ENCODE results near the gene CHRFAM7A.
A peak's percentile ranks its signal among the peaks of the same experiment; 100 is the strongest.
"Not testable (repeated sequence)": the region's sequence is repeated elsewhere in the genome, so short reads cannot be mapped to it uniquely, and the experiment has no call there.

CHRFAM7A gene

GRCh38 chr15:30334152-30334551 is 59.2 kb downstream of the CHRFAM7A start:
- not testable (repeated sequence) for H2AFZ ChIP-seq (ENCODE audit: low read depth, low read length); H3K27me3 ChIP-seq (ENCODE audit: control insufficient read depth in 1 of 2, insufficient read depth in 1 of 2, low read length in 2 of 2); H2BK120ac ChIP-seq (ENCODE audit: low read depth, low read length); H3K4me3 ChIP-seq (ENCODE audit: insufficient read depth in 1 of 2, low read depth in 1 of 2, low read length in 2 of 2); H4K91ac ChIP-seq (ENCODE audit: low read length); H3K14ac ChIP-seq (ENCODE audit: low read length in 2 of 2); H3K9ac ChIP-seq (ENCODE audit: low read length); H2AK5ac ChIP-seq (ENCODE audit: low read length, severe bottlenecking); H3K36me3 ChIP-seq (ENCODE audit: control insufficient read depth in 1 of 2, insufficient read depth in 2 of 2, low read depth in 1 of 2, low read length in 2 of 2); H3K4ac ChIP-seq (ENCODE audit: low read depth in 1 of 2, low read length in 2 of 2); H2BK12ac ChIP-seq (ENCODE audit: low read length in 2 of 2); H4K8ac ChIP-seq (ENCODE audit: low read length); H2BK15ac ChIP-seq (ENCODE audit: low read depth, poor library complexity, severe bottlenecking); H3K4me1 ChIP-seq (ENCODE audit: control insufficient read depth, insufficient read depth, low read depth, low read length); H3K4me2 ChIP-seq (ENCODE audit: low read length, poor library complexity, severe bottlenecking); H2BK5ac ChIP-seq (ENCODE audit: low read depth, low read length, poor library complexity, severe bottlenecking); H3K79me1 ChIP-seq (replicated peaks; ENCODE audit: low read length, poor library complexity, severe bottlenecking); DNase-seq; H3K9me3 ChIP-seq (ENCODE audit: control insufficient read depth, low read length); H3K23ac ChIP-seq (ENCODE audit: low read length in 2 of 2); H3K27ac ChIP-seq (ENCODE audit: low read length, poor library complexity, severe bottlenecking); H3K18ac ChIP-seq (ENCODE audit: low read depth in 1 of 2, low read length in 2 of 2)
- no CpG with 5 or more reads among the region's 5 CpGs for WGBS

GRCh38 chr15:30326145-30326544 is 67.2 kb downstream of the CHRFAM7A start:
- not testable (repeated sequence) for H3K9ac ChIP-seq (ENCODE audit: low read length); H3K4me3 ChIP-seq (ENCODE audit: insufficient read depth in 1 of 2, low read depth in 1 of 2, low read length in 2 of 2); H2AFZ ChIP-seq (ENCODE audit: low read depth, low read length); H3K9me3 ChIP-seq (ENCODE audit: control insufficient read depth, low read length); H2BK12ac ChIP-seq (ENCODE audit: low read length in 2 of 2); H2BK15ac ChIP-seq (ENCODE audit: low read depth, poor library complexity, severe bottlenecking); H3K23ac ChIP-seq (ENCODE audit: low read length in 2 of 2); H3K79me1 ChIP-seq (replicated peaks; ENCODE audit: low read length, poor library complexity, severe bottlenecking); H2AK5ac ChIP-seq (ENCODE audit: low read length, severe bottlenecking); H3K4me2 ChIP-seq (ENCODE audit: low read length, poor library complexity, severe bottlenecking); H4K8ac ChIP-seq (ENCODE audit: low read length); H3K27me3 ChIP-seq (ENCODE audit: control insufficient read depth in 1 of 2, insufficient read depth in 1 of 2, low read length in 2 of 2); H3K27ac ChIP-seq (ENCODE audit: low read length, poor library complexity, severe bottlenecking); H3K4ac ChIP-seq (ENCODE audit: low read depth in 1 of 2, low read length in 2 of 2); H3K4me1 ChIP-seq (ENCODE audit: control insufficient read depth, insufficient read depth, low read depth, low read length); H3K36me3 ChIP-seq (ENCODE audit: control insufficient read depth in 1 of 2, insufficient read depth in 2 of 2, low read depth in 1 of 2, low read length in 2 of 2); H3K14ac ChIP-seq (ENCODE audit: low read length in 2 of 2); H2BK5ac ChIP-seq (ENCODE audit: low read depth, low read length, poor library complexity, severe bottlenecking); H4K91ac ChIP-seq (ENCODE audit: low read length); H2BK120ac ChIP-seq (ENCODE audit: low read depth, low read length); H3K18ac ChIP-seq (ENCODE audit: low read depth in 1 of 2, low read length in 2 of 2)
- WGBS: 71% methylated on average over 11 of the region's 13 CpGs
- DNase-seq: peak; percentile 0

- not testable (repeated sequence) for H3K4me3 ChIP-seq (ENCODE audit: insufficient read depth in 1 of 2, low read depth in 1 of 2, low read length in 2 of 2); H2BK5ac ChIP-seq (ENCODE audit: low read depth, low read length, poor library complexity, severe bottlenecking); H3K27ac ChIP-seq (ENCODE audit: low read length, poor library complexity, severe bottlenecking); H3K27me3 ChIP-seq (ENCODE audit: control insufficient read depth in 1 of 2, insufficient read depth in 1 of 2, low read length in 2 of 2); H3K23ac ChIP-seq (ENCODE audit: low read length in 2 of 2); H2BK120ac ChIP-seq (ENCODE audit: low read depth, low read length); H2AFZ ChIP-seq (ENCODE audit: low read depth, low read length); DNase-seq; H3K18ac ChIP-seq (ENCODE audit: low read depth in 1 of 2, low read length in 2 of 2); H3K79me1 ChIP-seq (replicated peaks; ENCODE audit: low read length, poor library complexity, severe bottlenecking); H2BK12ac ChIP-seq (ENCODE audit: low read length in 2 of 2); H3K4ac ChIP-seq (ENCODE audit: low read depth in 1 of 2, low read length in 2 of 2); H2AK5ac ChIP-seq (ENCODE audit: low read length, severe bottlenecking); H3K36me3 ChIP-seq (ENCODE audit: control insufficient read depth in 1 of 2, insufficient read depth in 2 of 2, low read depth in 1 of 2, low read length in 2 of 2); H2BK15ac ChIP-seq (ENCODE audit: low read depth, poor library complexity, severe bottlenecking); H4K91ac ChIP-seq (ENCODE audit: low read length); H3K14ac ChIP-seq (ENCODE audit: low read length in 2 of 2); H3K4me1 ChIP-seq (ENCODE audit: control insufficient read depth, insufficient read depth, low read depth, low read length); H3K4me2 ChIP-seq (ENCODE audit: low read length, poor library complexity, severe bottlenecking); H3K9me3 ChIP-seq (ENCODE audit: control insufficient read depth, low read length); H4K8ac ChIP-seq (ENCODE audit: low read length); H3K9ac ChIP-seq (ENCODE audit: low read length)
- WGBS: no CpG with 5 or more reads among the region's 5 CpGs
Measured at GRCh38 chr15:30321063-30321462, 72.3 kb downstream of the CHRFAM7A start.

GRCh38 chr15:30315704-30316103 is 77.6 kb downstream of the CHRFAM7A start:
- DNase-seq; H3K18ac ChIP-seq (ENCODE audit: low read depth in 1 of 2, low read length in 2 of 2); H3K36me3 ChIP-seq (ENCODE audit: control insufficient read depth in 1 of 2, insufficient read depth in 2 of 2, low read depth in 1 of 2, low read length in 2 of 2); H3K4me2 ChIP-seq (ENCODE audit: low read length, poor library complexity, severe bottlenecking); H3K27me3 ChIP-seq (ENCODE audit: control insufficient read depth in 1 of 2, insufficient read depth in 1 of 2, low read length in 2 of 2); H4K8ac ChIP-seq (ENCODE audit: low read length); H3K4me1 ChIP-seq (ENCODE audit: control insufficient read depth, insufficient read depth, low read depth, low read length); H3K79me1 ChIP-seq (replicated peaks; ENCODE audit: low read length, poor library complexity, severe bottlenecking); H2BK120ac ChIP-seq (ENCODE audit: low read depth, low read length); H3K23ac ChIP-seq (ENCODE audit: low read length in 2 of 2); H2BK15ac ChIP-seq (ENCODE audit: low read depth, poor library complexity, severe bottlenecking); H3K4me3 ChIP-seq (ENCODE audit: insufficient read depth in 1 of 2, low read depth in 1 of 2, low read length in 2 of 2); H3K27ac ChIP-seq (ENCODE audit: low read length, poor library complexity, severe bottlenecking); H2BK12ac ChIP-seq (ENCODE audit: low read length in 2 of 2); H2AK5ac ChIP-seq (ENCODE audit: low read length, severe bottlenecking); H2BK5ac ChIP-seq (ENCODE audit: low read depth, low read length, poor library complexity, severe bottlenecking); H2AFZ ChIP-seq (ENCODE audit: low read depth, low read length); H4K91ac ChIP-seq (ENCODE audit: low read length); H3K14ac ChIP-seq (ENCODE audit: low read length in 2 of 2); H3K4ac ChIP-seq (ENCODE audit: low read depth in 1 of 2, low read length in 2 of 2); H3K9ac ChIP-seq (ENCODE audit: low read length); H3K9me3 ChIP-seq (ENCODE audit: control insufficient read depth, low read length): not testable (repeated sequence)
- no CpG with 5 or more reads among the region's 3 CpGs for WGBS

Data from mesenchymal stem cell (in vitro differentiated cells and primary cell).